ENCODE results near the gene FGF19.
A peak's percentile ranks its signal among the peaks of the same experiment; 100 is the strongest.

Gene FGF19, protein sequence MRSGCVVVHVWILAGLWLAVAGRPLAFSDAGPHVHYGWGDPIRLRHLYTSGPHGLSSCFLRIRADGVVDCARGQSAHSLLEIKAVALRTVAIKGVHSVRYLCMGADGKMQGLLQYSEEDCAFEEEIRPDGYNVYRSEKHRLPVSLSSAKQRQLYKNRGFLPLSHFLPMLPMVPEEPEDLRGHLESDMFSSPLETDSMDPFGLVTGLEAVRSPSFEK

DNA sequence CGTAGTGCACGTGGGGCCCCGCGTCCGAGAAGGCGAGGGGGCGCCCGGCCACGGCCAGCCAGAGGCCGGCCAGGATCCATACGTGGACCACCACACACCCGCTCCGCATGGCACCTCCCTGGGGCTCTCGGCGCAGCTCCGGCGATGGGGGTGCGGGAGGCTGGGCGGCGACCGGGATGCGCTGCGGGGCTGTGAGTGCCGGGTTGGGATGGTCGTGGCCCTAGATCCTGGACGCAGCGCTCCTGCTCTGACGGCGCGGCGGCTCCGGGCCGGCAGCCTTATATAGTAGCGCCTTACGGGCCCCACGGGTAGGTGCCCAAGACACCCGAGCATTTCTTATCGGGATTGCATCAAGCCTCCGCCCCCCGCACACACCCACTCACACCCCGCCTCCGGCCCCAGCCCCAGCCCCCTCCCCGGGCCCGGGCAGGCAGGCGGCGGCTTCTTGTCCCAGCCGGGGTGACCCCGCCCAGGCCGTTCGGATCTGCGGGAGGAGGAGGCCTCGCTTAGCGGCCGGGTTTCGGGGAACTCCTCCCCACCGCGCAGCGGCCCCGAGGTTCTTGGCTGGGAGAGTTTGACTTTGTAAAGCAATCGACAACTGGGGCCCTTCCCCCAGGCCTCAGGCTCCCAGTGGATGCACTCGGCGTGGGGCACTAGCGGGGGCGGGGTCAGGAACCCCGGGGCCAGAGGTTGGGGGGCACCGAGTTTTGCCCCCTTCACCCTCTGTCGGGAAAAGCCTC lies at the start of gene FGF19:
FGF19 (minus strand) TSS at position 255 of the 740 bp plus-strand sequence; CDS start at position 109, 146 bp downstream.
- H3K27ac ChIP-seq (ENCODE audit: low read length), result peak within 1 kb of the TSS; percentile 37
- no peaks in the 10 kb centered on the region for H3K9me3 ChIP-seq (ENCODE audit: control insufficient read depth, low read depth, low read length)
- peaks cover 49% of the 10 kb centered on the region for H3K27me3 ChIP-seq (ENCODE audit: control insufficient read depth, insufficient read depth, low read length)
- peaks cover 4% of the 10 kb centered on the region for H3K36me3 ChIP-seq (ENCODE audit: control insufficient read depth, low read depth, low read length)
- H3K4me3 ChIP-seq (ENCODE audit: low read length), result peak within 1 kb of the TSS; percentile 69
- peak within 1 kb of the TSS; percentile 82 for H3K9ac ChIP-seq (ENCODE audit: low read length)
- H3K4me1 ChIP-seq (ENCODE audit: control insufficient read depth, low read depth, low read length), result peaks cover 57% of the 10 kb centered on the region

DNA sequence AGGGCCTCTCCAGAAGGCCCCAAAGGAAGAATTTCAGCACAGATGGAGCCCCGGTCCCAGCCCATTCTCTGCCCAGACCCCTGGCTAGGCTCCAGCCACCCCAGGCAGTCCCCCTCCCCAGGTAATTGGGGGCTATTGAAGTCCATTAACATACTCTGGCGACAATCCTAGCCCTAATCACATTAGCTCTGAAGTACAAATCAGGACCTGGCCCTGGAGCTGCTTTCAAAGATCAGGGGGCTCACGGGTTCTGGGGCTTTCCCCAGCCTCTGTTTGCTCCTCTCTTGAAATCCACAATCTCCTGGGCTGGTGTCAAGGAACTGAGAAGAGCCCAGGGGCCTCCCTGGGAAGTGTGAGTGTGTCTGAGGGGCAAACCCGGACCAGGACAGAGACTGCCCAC lies 49.1 kb upstream of the FGF19 start:
- no peak overlapping the region for H3K9ac ChIP-seq (ENCODE audit: low read length)
- H3K27me3 ChIP-seq (ENCODE audit: control insufficient read depth, insufficient read depth, low read length), result no peaks in the 10 kb centered on the region
- no peak overlapping the region for H3K4me3 ChIP-seq (ENCODE audit: low read length)
- H3K36me3 ChIP-seq (ENCODE audit: control insufficient read depth, low read depth, low read length), result no peaks in the 10 kb centered on the region
- H3K4me1 ChIP-seq (ENCODE audit: control insufficient read depth, low read depth, low read length), result no peaks in the 10 kb centered on the region
- no peaks in the 10 kb centered on the region for H3K9me3 ChIP-seq (ENCODE audit: control insufficient read depth, low read depth, low read length)
- H3K27ac ChIP-seq (ENCODE audit: low read length), result no peak overlapping the region

DNA sequence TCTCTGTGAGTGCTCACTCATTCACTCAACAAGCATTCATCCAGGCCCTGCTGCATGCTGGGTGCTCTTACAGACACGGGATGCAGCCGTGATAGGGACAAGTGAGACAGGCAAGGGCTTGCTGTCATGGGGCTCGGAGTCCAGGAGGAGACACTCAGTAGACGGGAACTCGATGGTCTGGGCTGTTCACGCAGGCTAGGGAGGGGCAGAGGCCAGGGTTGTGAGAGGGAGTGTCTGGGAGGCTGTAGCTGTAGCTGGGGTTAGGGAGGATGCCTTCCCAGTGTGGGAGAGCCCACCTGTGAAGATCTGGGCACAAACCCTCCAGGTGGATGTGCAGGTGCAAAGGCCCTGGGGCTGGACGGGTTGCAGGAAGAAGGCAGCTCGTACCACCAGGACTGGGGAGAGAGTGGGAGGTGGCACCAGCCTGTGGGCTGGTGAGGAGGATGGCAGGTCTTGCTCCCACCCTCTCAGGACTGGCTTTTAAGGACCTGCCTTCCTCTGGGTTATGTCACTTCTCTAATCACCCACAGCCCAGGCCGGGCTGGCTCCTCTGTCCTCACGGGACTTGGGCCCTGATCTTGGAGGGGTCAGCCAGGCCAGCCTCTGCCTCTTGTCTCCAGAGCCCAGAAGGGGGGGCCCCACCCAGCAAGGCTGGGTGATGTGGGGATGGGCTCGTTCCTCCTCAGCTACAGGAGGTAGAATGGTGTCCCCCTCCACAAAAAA lies 47.2 kb upstream of the FGF19 start:
- H3K9ac ChIP-seq (ENCODE audit: low read length), result no peak overlapping the region
- H3K27me3 ChIP-seq (ENCODE audit: control insufficient read depth, insufficient read depth, low read length), result no peaks in the 10 kb centered on the region
- H3K36me3 ChIP-seq (ENCODE audit: control insufficient read depth, low read depth, low read length), result no peaks in the 10 kb centered on the region

DNA sequence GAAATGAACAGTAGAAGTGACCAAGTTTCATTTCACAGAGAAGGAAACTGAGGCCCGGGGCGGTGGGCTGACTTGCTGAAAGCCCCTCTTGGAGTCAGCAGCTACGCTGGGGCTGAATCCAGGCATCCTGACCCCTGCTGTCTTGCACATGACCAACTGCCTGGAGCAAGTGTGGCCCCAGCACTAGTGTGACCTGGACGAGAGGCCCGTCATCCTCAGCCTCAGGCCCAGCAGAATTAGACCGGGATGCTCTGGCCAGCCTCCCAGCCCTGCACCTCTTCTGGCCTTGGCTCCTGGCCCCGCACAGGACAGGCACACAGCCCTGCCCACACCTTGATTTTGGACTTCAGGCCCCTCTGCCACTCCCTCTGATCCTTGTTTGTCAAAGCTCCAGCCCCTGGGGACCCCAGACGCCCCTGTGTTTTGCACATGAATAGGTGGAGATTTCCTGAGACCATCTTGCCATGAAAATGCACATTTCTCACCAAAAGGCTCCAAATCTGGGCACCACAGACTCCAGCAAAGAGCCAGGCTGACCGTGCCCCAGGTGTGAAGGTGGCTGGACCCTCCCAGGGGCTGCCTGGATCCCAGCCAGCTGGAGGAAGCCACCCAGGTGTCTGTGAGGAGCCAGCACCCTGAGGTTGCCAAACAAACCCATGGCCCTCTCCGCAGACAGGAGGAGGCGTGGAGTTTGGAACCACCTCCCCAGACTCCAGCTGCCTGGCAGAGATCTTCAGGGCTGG lies 46.5 kb upstream of the FGF19 start:
- no peak overlapping the region for H3K27ac ChIP-seq (ENCODE audit: low read length)
- no peak overlapping the region for H3K9ac ChIP-seq (ENCODE audit: low read length)
- no peaks in the 10 kb centered on the region for H3K9me3 ChIP-seq (ENCODE audit: control insufficient read depth, low read depth, low read length)
- no peaks in the 10 kb centered on the region for H3K36me3 ChIP-seq (ENCODE audit: control insufficient read depth, low read depth, low read length)
- H3K27me3 ChIP-seq (ENCODE audit: control insufficient read depth, insufficient read depth, low read length), result no peaks in the 10 kb centered on the region
- H3K4me3 ChIP-seq (ENCODE audit: low read length), result no peak overlapping the region
- no peaks in the 10 kb centered on the region for H3K4me1 ChIP-seq (ENCODE audit: control insufficient read depth, low read depth, low read length)

More for the DNA sequence above, 47.2 kb upstream of the FGF19 start:
- Histone ChIP-seq H3K4me1 (ENCODE audit: control insufficient read depth, low read depth, low read length) (no peaks in the 10 kb centered on the region), H3K9me3 (ENCODE audit: control insufficient read depth, low read depth, low read length) (no peaks in the 10 kb centered on the region), H3K4me3 (ENCODE audit: low read length) (no peak overlapping the region), H3K27ac (ENCODE audit: low read length) (no peak overlapping the region)

DNA sequence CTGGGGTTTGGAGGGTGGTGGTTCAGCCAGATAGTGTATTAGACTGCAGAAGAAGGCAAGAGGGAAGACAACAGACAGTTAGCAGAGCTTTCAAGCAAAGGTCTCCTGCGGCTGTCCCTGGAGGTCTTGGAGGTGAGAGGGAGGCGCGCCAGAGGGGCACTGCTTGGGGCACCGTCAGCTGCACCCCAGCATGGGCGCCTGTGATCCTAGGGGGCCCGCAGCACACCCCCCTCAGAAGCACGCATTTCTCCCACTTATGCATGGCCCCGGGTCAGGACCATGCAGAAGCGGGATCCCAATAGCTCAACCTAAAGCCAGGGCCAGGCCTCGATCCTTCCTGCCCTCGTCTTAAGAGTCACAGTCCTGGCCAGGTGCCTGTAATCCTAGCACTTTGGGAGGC lies 44.8 kb upstream of the FGF19 start:
- Histone ChIP-seq H3K27ac (ENCODE audit: low read length) (no peak overlapping the region), H3K4me1 (ENCODE audit: control insufficient read depth, low read depth, low read length) (no peaks in the 10 kb centered on the region), H3K9ac (ENCODE audit: low read length) (no peak overlapping the region), H3K27me3 (ENCODE audit: control insufficient read depth, insufficient read depth, low read length) (no peaks in the 10 kb centered on the region), H3K36me3 (ENCODE audit: control insufficient read depth, low read depth, low read length) (no peaks in the 10 kb centered on the region), H3K4me3 (ENCODE audit: low read length) (no peak overlapping the region), H3K9me3 (ENCODE audit: control insufficient read depth, low read depth, low read length) (no peaks in the 10 kb centered on the region)

DNA sequence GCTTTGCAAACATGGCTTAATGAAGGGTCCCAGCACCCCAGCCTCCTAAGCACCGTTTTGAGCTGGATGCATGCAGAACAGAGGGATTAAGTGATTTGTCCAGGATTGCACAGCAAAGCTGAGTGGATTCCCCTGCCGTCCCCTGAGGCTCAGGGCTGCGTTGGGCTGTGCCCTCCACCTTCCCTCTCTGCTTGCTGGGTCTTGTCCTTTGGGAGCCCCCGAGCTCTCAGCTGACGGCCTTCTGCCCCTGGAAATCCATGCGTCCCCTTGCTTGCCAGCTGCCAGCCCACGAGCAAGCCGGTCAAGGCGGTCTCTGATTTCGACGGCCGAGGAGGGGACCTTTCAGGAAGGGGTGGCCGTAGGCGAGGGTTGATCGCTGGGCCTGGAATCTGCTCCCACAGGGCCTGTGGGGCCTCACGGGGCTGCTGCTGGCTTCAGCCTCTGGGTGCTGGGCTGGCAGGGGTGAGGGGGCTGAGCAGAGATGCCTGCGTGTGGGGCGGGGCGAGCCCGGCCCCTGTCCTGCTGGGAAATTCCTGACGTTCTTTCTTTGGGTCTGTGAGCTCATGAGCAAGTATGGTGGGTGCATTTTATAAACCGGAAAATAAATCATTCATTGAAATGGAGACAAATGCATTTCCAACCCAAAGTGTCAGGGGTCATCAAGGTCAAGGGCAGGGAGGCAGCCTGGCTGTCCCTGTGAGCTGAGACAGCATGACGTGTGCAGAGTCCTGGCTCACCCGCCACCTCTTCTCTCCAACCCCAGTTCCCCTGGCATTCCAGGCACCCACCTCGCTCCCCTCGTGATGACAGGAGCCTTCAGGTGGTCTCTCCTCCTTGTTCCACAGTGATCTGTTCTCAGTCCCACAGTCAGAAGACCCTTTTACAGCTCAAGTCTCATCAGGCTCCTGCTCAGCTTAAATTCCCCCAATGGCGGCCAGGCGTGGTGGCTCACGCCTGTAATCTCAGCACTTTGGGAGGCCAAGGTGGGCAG lies 43.2 kb upstream of the FGF19 start:
- no peak overlapping the region for H3K9ac ChIP-seq (ENCODE audit: low read length)
- H3K27ac ChIP-seq (ENCODE audit: low read length), result no peak overlapping the region
- H3K9me3 ChIP-seq (ENCODE audit: control insufficient read depth, low read depth, low read length), result no peaks in the 10 kb centered on the region
- no peaks in the 10 kb centered on the region for H3K27me3 ChIP-seq (ENCODE audit: control insufficient read depth, insufficient read depth, low read length)
- no peaks in the 10 kb centered on the region for H3K36me3 ChIP-seq (ENCODE audit: control insufficient read depth, low read depth, low read length)
- H3K4me1 ChIP-seq (ENCODE audit: control insufficient read depth, low read depth, low read length), result no peaks in the 10 kb centered on the region
- H3K4me3 ChIP-seq (ENCODE audit: low read length), result no peak overlapping the region

DNA sequence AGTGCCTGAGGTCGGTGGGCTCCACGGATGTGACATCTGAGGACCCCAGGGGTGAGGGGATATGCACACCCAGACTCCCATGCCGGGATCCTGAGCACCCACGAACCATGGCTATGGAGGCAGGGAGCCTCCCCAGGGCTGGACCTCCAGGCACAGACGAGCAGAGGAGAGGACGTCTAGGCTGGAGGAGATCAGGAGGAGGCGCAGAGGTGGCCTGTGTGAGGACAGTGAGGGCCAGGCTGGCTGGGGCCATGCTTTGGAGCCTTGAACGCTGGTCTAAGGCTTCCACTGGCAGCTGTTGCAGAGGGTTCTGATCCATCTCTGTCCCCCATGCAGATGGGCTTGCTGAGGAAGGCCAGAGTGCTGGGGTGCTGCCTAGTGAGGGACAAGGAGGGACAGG lies 42.3 kb upstream of the FGF19 start:
- Histone ChIP-seq H3K9ac (ENCODE audit: low read length) (no peak overlapping the region), H3K27ac (ENCODE audit: low read length) (no peak overlapping the region), H3K4me1 (ENCODE audit: control insufficient read depth, low read depth, low read length) (no peaks in the 10 kb centered on the region), H3K4me3 (ENCODE audit: low read length) (no peak overlapping the region), H3K27me3 (ENCODE audit: control insufficient read depth, insufficient read depth, low read length) (no peaks in the 10 kb centered on the region), H3K36me3 (ENCODE audit: control insufficient read depth, low read depth, low read length) (no peaks in the 10 kb centered on the region), H3K9me3 (ENCODE audit: control insufficient read depth, low read depth, low read length) (no peaks in the 10 kb centered on the region)

DNA sequence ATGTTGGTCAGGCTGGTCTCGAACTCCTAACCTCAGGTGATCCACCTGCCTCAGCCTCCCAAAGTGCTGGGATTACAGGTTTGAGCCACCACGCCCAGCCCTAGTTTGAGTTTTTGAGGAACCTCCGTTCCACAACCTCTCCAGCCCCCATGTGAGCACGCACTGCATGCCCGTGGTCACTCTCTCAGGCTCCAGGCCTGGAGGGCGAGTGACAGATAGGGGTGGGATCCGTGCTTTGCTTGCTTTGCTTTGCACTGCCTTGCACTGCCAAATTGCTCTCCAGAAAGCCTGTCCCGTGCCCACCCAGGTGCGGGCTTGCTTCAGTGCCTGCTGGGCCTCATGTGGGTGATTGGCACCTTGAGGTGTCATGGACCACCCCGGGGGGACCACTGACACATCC lies 41.4 kb upstream of the FGF19 start:
- no peaks in the 10 kb centered on the region for H3K9me3 ChIP-seq (ENCODE audit: control insufficient read depth, low read depth, low read length)
- H3K4me3 ChIP-seq (ENCODE audit: low read length), result no peak overlapping the region
- H3K9ac ChIP-seq (ENCODE audit: low read length), result no peak overlapping the region
- no peaks in the 10 kb centered on the region for H3K36me3 ChIP-seq (ENCODE audit: control insufficient read depth, low read depth, low read length)
- no peak overlapping the region for H3K27ac ChIP-seq (ENCODE audit: low read length)
- no peaks in the 10 kb centered on the region for H3K27me3 ChIP-seq (ENCODE audit: control insufficient read depth, insufficient read depth, low read length)
- H3K4me1 ChIP-seq (ENCODE audit: control insufficient read depth, low read depth, low read length), result no peaks in the 10 kb centered on the region

DNA sequence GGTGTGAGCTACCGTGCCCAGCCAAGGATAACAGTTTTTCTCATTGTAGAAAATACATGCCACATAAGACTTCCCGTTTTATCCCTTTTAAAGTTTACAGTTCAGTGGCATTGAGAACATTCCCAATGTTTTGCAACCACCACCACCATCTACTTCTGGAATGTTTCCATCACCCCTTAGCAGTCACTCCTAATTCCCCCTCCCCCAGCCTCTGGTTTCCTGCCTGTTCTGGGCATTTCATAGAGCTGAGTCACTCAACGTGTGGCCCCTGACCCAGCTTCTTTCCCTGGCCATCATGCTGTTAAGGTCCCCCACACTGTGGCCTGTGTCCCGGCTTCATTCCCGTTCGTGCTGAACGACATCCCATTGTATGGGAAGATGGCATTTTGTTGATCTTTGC lies 40.6 kb upstream of the FGF19 start:
- Histone ChIP-seq H3K4me1 (ENCODE audit: control insufficient read depth, low read depth, low read length) (no peaks in the 10 kb centered on the region), H3K4me3 (ENCODE audit: low read length) (no peak overlapping the region), H3K27me3 (ENCODE audit: control insufficient read depth, insufficient read depth, low read length) (no peaks in the 10 kb centered on the region), H3K9me3 (ENCODE audit: control insufficient read depth, low read depth, low read length) (no peaks in the 10 kb centered on the region), H3K27ac (ENCODE audit: low read length) (no peak overlapping the region), H3K9ac (ENCODE audit: low read length) (no peak overlapping the region), H3K36me3 (ENCODE audit: control insufficient read depth, low read depth, low read length) (no peaks in the 10 kb centered on the region)

DNA sequence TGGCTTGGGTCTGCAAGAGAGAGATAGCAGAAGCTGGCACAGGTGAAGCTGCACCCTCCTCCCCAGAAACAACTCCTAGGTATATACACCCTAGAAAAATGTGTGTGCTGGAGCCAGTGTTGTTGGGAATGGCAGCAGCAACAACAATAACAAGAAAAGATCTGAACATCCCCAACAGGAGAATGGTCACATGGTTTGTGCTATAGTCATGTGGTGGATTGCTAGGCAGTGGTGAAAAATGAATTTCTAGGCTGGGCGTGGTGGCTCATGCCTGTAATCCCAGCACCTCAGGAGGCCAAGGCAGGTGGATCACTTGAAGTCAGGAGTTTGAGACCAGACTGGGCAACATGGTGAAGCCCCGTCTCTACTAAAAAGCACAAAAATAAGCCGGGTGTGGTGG lies 31.0 kb upstream of the FGF19 start:
- Histone ChIP-seq H3K4me1 (ENCODE audit: control insufficient read depth, low read depth, low read length) (no peaks in the 10 kb centered on the region), H3K4me3 (ENCODE audit: low read length) (no peak overlapping the region), H3K27me3 (ENCODE audit: control insufficient read depth, insufficient read depth, low read length) (no peaks in the 10 kb centered on the region), H3K9me3 (ENCODE audit: control insufficient read depth, low read depth, low read length) (no peaks in the 10 kb centered on the region), H3K27ac (ENCODE audit: low read length) (no peak overlapping the region), H3K9ac (ENCODE audit: low read length) (no peak overlapping the region), H3K36me3 (ENCODE audit: control insufficient read depth, low read depth, low read length) (no peaks in the 10 kb centered on the region)

Data from iPS-18a (cell line).